AG09319 (cell line): ENCODE results near the gene SMAD5.

Experiments used
- DNase-seq: peaks from one replicate; pipeline ENCODE4 v3.0.0-alpha.2; 2010; ENCODE audit warnings: low read depth; ENCODE audit errors: extremely low read depth
- TF ChIP-seq, protein P1 (sequence below): IDR thresholded peaks from 2 replicates; pipeline ENCODE4 v1.5.1; 2011; ENCODE audit warnings: low read depth, mild to moderate bottlenecking, inconsistent platforms, low read length, moderate library complexity

Gene SMAD5

DNA sequence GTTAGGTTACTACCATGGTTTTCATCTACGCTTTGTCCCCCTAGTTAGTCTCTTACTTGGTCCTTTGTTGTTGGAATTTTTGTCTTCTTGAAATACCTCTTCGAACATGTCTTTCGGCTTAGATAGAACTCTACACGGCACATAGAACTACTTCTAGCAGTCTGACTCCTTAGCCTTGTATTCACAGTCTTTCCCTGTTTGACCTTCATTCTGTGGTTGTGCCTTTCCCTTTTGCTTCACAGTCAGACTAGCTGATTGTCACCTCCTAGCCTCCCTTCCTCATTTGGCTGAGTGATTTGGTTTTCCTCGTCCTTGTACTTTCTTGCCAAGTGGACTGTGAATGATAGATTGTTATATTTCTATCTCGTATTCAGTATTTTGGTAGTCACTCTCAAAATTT lies 10.7 kb downstream of the SMAD5 start:
- TF ChIP-seq, protein P1, sequence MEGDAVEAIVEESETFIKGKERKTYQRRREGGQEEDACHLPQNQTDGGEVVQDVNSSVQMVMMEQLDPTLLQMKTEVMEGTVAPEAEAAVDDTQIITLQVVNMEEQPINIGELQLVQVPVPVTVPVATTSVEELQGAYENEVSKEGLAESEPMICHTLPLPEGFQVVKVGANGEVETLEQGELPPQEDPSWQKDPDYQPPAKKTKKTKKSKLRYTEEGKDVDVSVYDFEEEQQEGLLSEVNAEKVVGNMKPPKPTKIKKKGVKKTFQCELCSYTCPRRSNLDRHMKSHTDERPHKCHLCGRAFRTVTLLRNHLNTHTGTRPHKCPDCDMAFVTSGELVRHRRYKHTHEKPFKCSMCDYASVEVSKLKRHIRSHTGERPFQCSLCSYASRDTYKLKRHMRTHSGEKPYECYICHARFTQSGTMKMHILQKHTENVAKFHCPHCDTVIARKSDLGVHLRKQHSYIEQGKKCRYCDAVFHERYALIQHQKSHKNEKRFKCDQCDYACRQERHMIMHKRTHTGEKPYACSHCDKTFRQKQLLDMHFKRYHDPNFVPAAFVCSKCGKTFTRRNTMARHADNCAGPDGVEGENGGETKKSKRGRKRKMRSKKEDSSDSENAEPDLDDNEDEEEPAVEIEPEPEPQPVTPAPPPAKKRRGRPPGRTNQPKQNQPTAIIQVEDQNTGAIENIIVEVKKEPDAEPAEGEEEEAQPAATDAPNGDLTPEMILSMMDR = no peak

DNA sequence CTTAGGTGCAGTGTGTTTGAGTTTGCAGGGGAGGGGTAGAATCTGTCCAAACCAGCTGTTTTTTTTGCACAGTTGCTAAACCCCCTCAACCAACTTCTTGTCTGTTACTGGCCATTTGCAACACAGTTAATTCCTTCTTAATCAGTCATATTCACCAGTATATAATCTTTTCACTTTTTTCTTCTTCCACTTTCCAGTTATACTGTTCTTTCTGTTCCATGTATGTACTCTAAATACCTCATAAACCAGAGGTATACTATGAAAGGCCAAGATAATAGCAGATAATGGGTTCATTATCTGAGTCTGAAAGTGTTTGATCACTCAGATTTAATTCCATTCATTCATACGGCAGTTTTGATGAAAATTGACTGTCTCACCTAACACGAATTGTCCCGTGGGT lies 11.1 kb downstream of the SMAD5 start:
- TF ChIP-seq, protein P1 = no peak
- DNase-seq = no peak

More for the DNA sequence above, 10.7 kb downstream of the SMAD5 start:
- no peak for DNase-seq

DNA sequence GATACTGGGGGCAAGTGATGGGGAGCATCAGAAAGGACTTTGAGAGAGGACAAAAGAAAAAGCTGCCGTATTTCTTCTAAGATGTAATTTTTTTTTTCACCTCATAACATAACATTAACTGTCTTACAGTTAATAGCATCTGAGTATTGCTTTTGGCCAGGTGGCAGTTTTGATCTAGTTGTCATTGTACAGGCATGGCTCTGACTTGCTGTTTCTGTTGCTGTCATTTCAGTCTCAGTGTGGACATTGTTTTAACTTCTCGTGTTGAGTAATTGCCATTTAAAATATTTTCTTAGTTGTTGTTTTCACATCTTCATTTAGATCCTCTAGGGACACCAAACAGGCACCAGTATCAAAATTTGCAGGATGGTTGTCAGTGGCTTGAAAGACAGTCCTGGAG lies 12.4 kb downstream of the SMAD5 start:
- TF ChIP-seq, protein P1 = no peak
- no peak for DNase-seq

DNA sequence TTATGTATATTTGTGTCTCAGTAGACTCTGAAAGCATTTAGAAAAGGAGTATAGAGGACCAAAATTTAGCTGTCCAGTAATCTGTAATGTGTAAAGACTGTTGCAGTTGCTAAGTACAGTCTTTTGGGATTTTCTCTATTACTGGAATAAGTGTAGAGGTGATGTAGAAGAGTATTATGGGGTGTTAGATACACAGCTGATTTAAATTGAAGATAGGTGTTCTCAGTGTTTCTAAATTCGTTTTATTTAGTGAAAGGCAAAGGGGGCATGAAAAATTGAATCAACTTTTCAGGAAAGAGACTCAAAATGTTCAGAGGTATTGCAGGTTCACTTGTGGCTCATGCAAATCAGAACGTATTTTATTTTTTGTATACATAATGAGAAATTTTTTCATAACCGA lies 13.6 kb downstream of the SMAD5 start:
- no peak for DNase-seq
- TF ChIP-seq, protein P1 = no peak

DNA sequence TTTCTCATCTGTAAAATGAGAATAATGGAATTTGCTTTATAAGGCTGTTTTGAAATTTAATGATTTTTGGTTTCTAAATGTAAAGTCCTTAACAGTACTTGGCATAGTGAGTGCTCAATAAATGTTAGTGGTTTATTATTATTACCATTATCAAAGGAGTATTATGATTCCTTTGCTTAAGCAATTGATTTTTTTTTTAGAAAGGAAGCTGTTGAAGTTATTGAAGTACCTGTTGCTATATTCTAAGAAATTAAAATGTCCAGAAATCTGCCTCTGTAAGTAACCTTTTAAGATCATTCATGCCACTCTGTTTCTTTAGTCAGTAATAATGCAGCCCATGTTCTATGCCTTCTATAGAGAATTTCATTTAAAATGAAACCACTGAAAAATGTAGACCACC lies 15.0 kb downstream of the SMAD5 start:
- no peak for DNase-seq
- TF ChIP-seq, protein P1 = no peak

DNA sequence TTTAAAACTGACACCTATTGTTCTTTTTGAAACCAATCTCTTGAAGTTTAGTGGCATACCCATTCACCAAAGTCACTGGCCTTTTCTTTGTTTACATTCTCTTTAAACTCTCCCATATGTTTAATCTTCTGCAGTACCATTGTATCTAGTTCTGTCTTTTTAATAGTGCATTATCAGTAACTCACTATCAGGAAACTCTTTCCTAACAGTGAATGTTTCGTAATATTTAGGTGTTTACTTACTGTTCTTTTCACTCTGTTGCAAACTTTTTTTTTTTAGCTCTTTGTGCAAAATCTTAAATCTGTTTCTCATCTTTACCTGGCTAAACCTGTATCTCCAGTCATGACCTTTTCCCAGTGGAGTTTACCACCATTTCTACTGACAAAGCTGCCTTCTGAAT lies 17.2 kb downstream of the SMAD5 start:
- TF ChIP-seq, protein P1 = no peak
- DNase-seq = no peak

DNA sequence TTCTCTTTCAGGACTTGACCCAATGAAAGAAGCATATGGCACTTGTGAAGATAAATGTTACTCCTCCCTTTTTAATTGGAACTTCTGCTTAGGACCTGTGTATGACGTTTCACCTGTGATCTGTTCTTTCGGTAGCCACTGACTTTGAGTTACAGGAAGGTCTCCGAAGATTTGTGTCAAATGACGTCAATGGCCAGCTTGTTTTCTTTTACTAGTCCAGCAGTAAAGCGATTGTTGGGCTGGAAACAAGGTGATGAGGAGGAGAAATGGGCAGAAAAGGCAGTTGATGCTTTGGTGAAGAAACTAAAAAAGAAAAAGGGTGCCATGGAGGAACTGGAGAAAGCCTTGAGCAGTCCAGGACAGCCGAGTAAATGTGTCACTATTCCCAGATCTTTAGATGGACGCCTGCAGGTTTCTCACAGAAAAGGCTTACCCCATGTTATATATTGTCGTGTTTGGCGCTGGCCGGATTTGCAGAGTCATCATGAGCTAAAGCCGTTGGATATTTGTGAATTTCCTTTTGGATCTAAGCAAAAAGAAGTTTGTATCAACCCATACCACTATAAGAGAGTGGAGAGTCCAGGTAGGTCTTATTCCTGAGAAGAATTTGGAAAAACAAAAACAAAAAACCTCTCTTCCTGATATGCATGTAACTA lies 21.1 kb downstream of the SMAD5 start:
- TF ChIP-seq, protein P1 = no peak

More for the DNA sequence above, 21.1 kb downstream of the SMAD5 start:
- DNase-seq = no peak
